ENCODE measurements around the gene PPP2R2C. TPM values are rescaled to one million over a fixed set of nuclear protein-coding genes. Genes with fewer than 3 reads are reported as not detected.

Gene PPP2R2C
- total and polyA plus RNA-seq, 9 of the 15 experiments (the other 6 are each of a cell fraction or from before 2014, with no cell fraction given), result 0.04 to 0.06 TPM; not detected in 7

GRCh38 chr4:6279582-6280289, 192.7 kb downstream of the PPP2R2C start:
- POLR2A ChIA-PET, result no interaction called here

GRCh38 chr4:6278801-6279197, 193.6 kb downstream of the PPP2R2C start:
- Histone ChIP-seq H3K9me1 (ENCODE audit: control insufficient read depth, insufficient read depth, low read length) (no peaks in the 10 kb centered on the region), H3K27me3 (ENCODE audit: control insufficient read depth in 2 of 2, insufficient read depth in 2 of 2, low read length in 2 of 2) (peaks cover 3 to 68% of the 10 kb centered on the region in 2 experiments; a peak in 3 of 5 replicates), H3K4me3 (no peak overlapping the region), H2AFZ (ENCODE audit: low read depth, low read length) (no peak overlapping the region), H3K4me2 (ENCODE audit: insufficient read depth, low read length) (no peak overlapping the region), H3K9me3 (replicated peaks; ENCODE audit: control insufficient read depth, insufficient read depth, low read depth, low read length) (no peaks in the 10 kb centered on the region), H3K36me3 (ENCODE audit: control insufficient read depth, insufficient read depth, low read length) (no peaks in the 10 kb centered on the region), H3K4me1 (replicated peaks in 1 of 2; ENCODE audit: control insufficient read depth in 2 of 2, insufficient read depth in 2 of 2, low read length in 2 of 2) (peaks cover 0 to 5% of the 10 kb centered on the region in 2 experiments; a peak in 2 of 5 replicates), H3K79me2 (ENCODE audit: control insufficient read depth, insufficient read depth, low read length) (no peaks in the 10 kb centered on the region), H3K27ac (ENCODE audit: extremely low read depth, low read depth, low read length) (no peak overlapping the region), H4K20me1 (replicated peaks; ENCODE audit: control insufficient read depth, insufficient read depth, low read length) (peaks cover 11% of the 10 kb centered on the region; the same call in 1 of the 2 replicates), H3K9ac (ENCODE audit: insufficient read depth in 1 of 2, low read depth in 2 of 2, low read length in 2 of 2) (no peak overlapping the region)
- no TSS peak for BruUV-seq (replicated peaks)
- in situ Hi-C loops (cut with MboI), result no loop called here
- DNase-seq (ENCODE audit: extremely low read depth in 1 of 4, low spot score in 3 of 4) (peak; percentile 34 to 51 (median 47)), ATAC-seq (peak; percentile 78), FAIRE-seq (peak; percentile 51)
- intact Hi-C loops (cut with micrococcal nuclease), result no loop called here
- POLR2A ChIA-PET, result no interaction called here
- CTCF ChIA-PET (ENCODE audit: low intra/inter-chr PET ratio), result no interaction called here
- under 1% methylated on average over 9 of the region's 10 CpGs for WGBS (ENCODE audit: insufficient coverage, low coverage, missing lambda C conversion rate)
- TF ChIP-seq HDAC2 (IDR thresholded peaks at IDR 0.05) (peak; percentile 44; the same call in 1 of the 2 replicates), STAT5A (IDR thresholded peaks at IDR 0.05; ENCODE audit: borderline replicate concordance, low read length) (peak; percentile 42; the same call in 1 of the 2 replicates), NFE2 (IDR thresholded peaks at IDR 0.05; ENCODE audit: low read depth) (no peak), NR2C1 (IDR thresholded peaks at IDR 0.05) (no peak), NR2C1 (tag; IDR thresholded peaks at IDR 0.05) (peak; percentile 18; the same call in 1 of the 2 replicates), MAX (CRISPR knock-in tag; IDR thresholded peaks at IDR 0.05) (no peak), VEZF1 (CRISPR knock-in tag; IDR thresholded peaks at IDR 0.05) (peak; percentile 47), ZNF584 (CRISPR knock-in tag; IDR thresholded peaks at IDR 0.05; ENCODE audit: low read depth) (peak; percentile 67; the same call in 1 of the 2 replicates), CBFA2T3 (IDR thresholded peaks at IDR 0.05) (peak; percentile 89), CBFA2T2 (conservative IDR thresholded peaks at IDR 0.05) (peak; percentile 85), HDAC1 (IDR thresholded peaks at IDR 0.05) (peak in 1 of 2 experiments; percentile 81; a peak in 2 of 4 replicates), KDM1A (IDR thresholded peaks at IDR 0.05) (peak; percentile 95 to 96), NFIC (IDR thresholded peaks at IDR 0.05) (peak; percentile 47)

More at GRCh38 chr4:6279582-6280289, 192.7 kb downstream of the PPP2R2C start:
- ATAC-seq (no peak), DNase-seq (ENCODE audit: extremely low read depth in 1 of 4, low spot score in 3 of 4) (no peak), FAIRE-seq (no peak)
- no peaks in the 10 kb centered on the region for H3K79me2 ChIP-seq (ENCODE audit: control insufficient read depth, insufficient read depth, low read length)
- no peak overlapping the region for H2AFZ ChIP-seq (ENCODE audit: low read depth, low read length)
- under 1% methylated on average over 12 of the region's 14 CpGs for WGBS (ENCODE audit: insufficient coverage, low coverage, missing lambda C conversion rate)
- H3K4me3 ChIP-seq, result no peak overlapping the region
- no peaks in the 10 kb centered on the region for H3K9me1 ChIP-seq (ENCODE audit: control insufficient read depth, insufficient read depth, low read length)
- no peaks in the 10 kb centered on the region for H3K9me3 ChIP-seq (replicated peaks; ENCODE audit: control insufficient read depth, insufficient read depth, low read depth, low read length)
- H3K27ac ChIP-seq (ENCODE audit: extremely low read depth, low read depth, low read length), result no peak overlapping the region
- no peak overlapping the region for H3K9ac ChIP-seq (ENCODE audit: insufficient read depth in 1 of 2, low read depth in 2 of 2, low read length in 2 of 2)
- in situ Hi-C loops (cut with MboI), result no loop called here
- BruUV-seq (replicated peaks), result no TSS peak
- peaks cover 0 to 5% of the 10 kb centered on the region in 2 experiments; a peak in 2 of 5 replicates for H3K4me1 ChIP-seq (replicated peaks in 1 of 2; ENCODE audit: control insufficient read depth in 2 of 2, insufficient read depth in 2 of 2, low read length in 2 of 2)
- CTCF ChIA-PET (ENCODE audit: low intra/inter-chr PET ratio), result no interaction called here
- intact Hi-C loops (cut with micrococcal nuclease), result no loop called here
- TF ChIP-seq ZSCAN29 (IDR thresholded peaks at IDR 0.05) (no peak), ZFP36 (IDR thresholded peaks at IDR 0.05; ENCODE audit: low read depth, low read length, partially characterized antibody) (peak; percentile 52), GATA2 (CRISPR knock-in tag; IDR thresholded peaks at IDR 0.05) (no peak)
- no peak overlapping the region for H3K4me2 ChIP-seq (ENCODE audit: insufficient read depth, low read length)
- no peaks in the 10 kb centered on the region for H3K36me3 ChIP-seq (ENCODE audit: control insufficient read depth, insufficient read depth, low read length)
- H4K20me1 ChIP-seq (replicated peaks; ENCODE audit: control insufficient read depth, insufficient read depth, low read length), result peaks cover 14% of the 10 kb centered on the region; the same call in 1 of the 2 replicates
- H3K27me3 ChIP-seq (ENCODE audit: control insufficient read depth in 2 of 2, insufficient read depth in 2 of 2, low read length in 2 of 2), result peaks cover 3 to 62% of the 10 kb centered on the region in 2 experiments; a peak in 3 of 5 replicates
